GM23338 (cell line): ENCODE data around the gene CFAP44. TPM values are rescaled to one million over a fixed set of nuclear protein-coding genes. Genes with fewer than 3 reads are reported as not detected.

Experiments used
- ATAC-seq: fragments of 200-7000 bp; cut with Tn5 transposase; 3 replicates; pipeline ENCODE4 v1.9.1; 2020
- DNase-seq: peaks from one replicate; pipeline ENCODE4 v3.0.0-alpha.2; 2015; ENCODE audit warnings: low spot score
- H2AFZ ChIP-seq: fragments of 200-600 bp; sonication (generic); 2 replicates; pipeline ENCODE4 v1.8.0; 2016; ENCODE audit warnings: antibody characterized with exemption, mild to moderate bottlenecking, moderate library complexity
- H3F3A ChIP-seq: fragments of 200-600 bp; sonication (generic); replicated peaks from 2 replicates; pipeline ENCODE4 v1.8.0; 2017; ENCODE audit warnings: antibody characterized with exemption, mixed run types, low read depth
- H3K27ac ChIP-seq: fragments of 200-600 bp; sonication (generic); 2 replicates; pipeline ENCODE4 v1.6.1; 2016; ENCODE audit warnings: low read depth
- H3K27me3 ChIP-seq: fragments of 200-600 bp; sonication (generic); 2 replicates; pipeline ENCODE4 v1.8.0; 2016; ENCODE audit warnings: mild to moderate bottlenecking, mixed run types, moderate library complexity; ENCODE audit not compliant: insufficient read depth
- H3K36me3 ChIP-seq: fragments of 200-600 bp; sonication (generic); 2 replicates; pipeline ENCODE4 v1.8.0; 2016; ENCODE audit warnings: mild to moderate bottlenecking; ENCODE audit not compliant: insufficient read depth
- H3K4me1 ChIP-seq: fragments of 200-600 bp; sonication (generic); 2 replicates; pipeline ENCODE4 v1.8.0; 2016; ENCODE audit warnings: mild to moderate bottlenecking, moderate library complexity; ENCODE audit not compliant: insufficient read depth
- H3K4me2 ChIP-seq: fragments of 200-600 bp; sonication (generic); 2 replicates; pipeline ENCODE4 v1.7.1; 2017; ENCODE audit warnings: mixed run types
- H3K4me3 ChIP-seq: fragments of 200-600 bp; sonication (generic); 2 replicates; pipeline ENCODE4 v1.6.1; 2016; ENCODE audit warnings: mixed run types
- H3K79me2 ChIP-seq: fragments of 200-600 bp; sonication (generic); replicated peaks from 2 replicates; pipeline ENCODE4 v1.8.0; 2017; ENCODE audit warnings: mild to moderate bottlenecking; ENCODE audit not compliant: insufficient read depth
- H3K9me2 ChIP-seq: fragments of 200-600 bp; sonication (generic); 2 replicates; pipeline ENCODE4 v1.8.0; 2017; ENCODE audit not compliant: insufficient read depth
- H4K20me1 ChIP-seq: fragments of 200-600 bp; sonication (generic); replicated peaks from 2 replicates; pipeline ENCODE4 v1.8.0; 2017; ENCODE audit warnings: mild to moderate bottlenecking; ENCODE audit not compliant: insufficient read depth
- H3K27ac Mint-ChIP-seq: 2 replicates; pipeline ENCODE4 v1.8.0; 2020; ENCODE audit warnings: inconsistent platforms, mild to moderate bottlenecking, moderate library complexity, mixed read lengths
- H3K27me3 Mint-ChIP-seq: 3 replicates; pipeline ENCODE4 v1.8.0; 2022; ENCODE audit warnings: low read depth, mild to moderate bottlenecking, moderate library complexity, mixed read lengths, inconsistent platforms; ENCODE audit not compliant: insufficient read depth, poor library complexity
- H3K36me3 Mint-ChIP-seq: 3 replicates; pipeline ENCODE4 v1.8.0; 2021; ENCODE audit warnings: low read depth, mild to moderate bottlenecking, inconsistent platforms, moderate library complexity, mixed read lengths
- H3K4me1 Mint-ChIP-seq: 3 replicates; pipeline ENCODE4 v1.8.0; 2020; ENCODE audit warnings: mild to moderate bottlenecking, inconsistent platforms, mixed read lengths
- H3K4me3 Mint-ChIP-seq: 3 replicates; pipeline ENCODE4 v1.8.0; 2021; ENCODE audit warnings: moderate library complexity, mild to moderate bottlenecking, inconsistent platforms, mixed read lengths
- H3K9me3 Mint-ChIP-seq: 3 replicates; pipeline ENCODE4 v1.8.0; 2020; ENCODE audit warnings: moderate library complexity, mild to moderate bottlenecking, inconsistent platforms, mixed read lengths
- CREB1 ChIP-seq: fragments of 250-450 bp; sonication (Bioruptor Pico); IDR thresholded peaks from 2 replicates; pipeline ENCODE4 v1.5.0; 2020; ENCODE audit warnings: low read depth, mild to moderate bottlenecking, moderate library complexity
- CTCF ChIP-seq, 2 experiments: fragments of 200-600 bp in 1 of 2; sonication (generic) in 1 of 2; conservative IDR thresholded peaks; 2 replicates each; pipeline versions ENCODE4 v1.5.1 to v1.6.1; 2016 to 2017; ENCODE audit warnings: antibody characterized with exemption in 2 of 2, low read depth in 2 of 2, mild to moderate bottlenecking in 2 of 2, moderate library complexity in 1 of 2
- EZH2phosphoT487 ChIP-seq: fragments of 200-600 bp; sonication (generic); IDR thresholded peaks from one replicate; pipeline ENCODE4 v1.8.1; 2018; ENCODE audit warnings: antibody characterized with exemption; ENCODE audit not compliant: unreplicated experiment
- NANOG ChIP-seq: IDR thresholded peaks from 2 replicates; pipeline ENCODE4 v1.6.1; 2016; ENCODE audit warnings: antibody characterized with exemption, borderline replicate concordance
- REST ChIP-seq: IDR thresholded peaks from one replicate; pipeline ENCODE4 v1.6.1; 2018; ENCODE audit warnings: antibody characterized with exemption; ENCODE audit not compliant: unreplicated experiment
- polyA plus RNA-seq: library from polyadenylated mRNA; unstranded; fragments of >200 nt; fragmentation: Nextera tagmentation; extraction: Ambion mirVana; gene quantifications from 2 replicates; pipeline ENCODE4 v1.2.1, GENCODE V29; 2016
- total RNA-seq: library from RNA; depleted of rRNA; stranded (reverse); fragments of >200 nt; shearing (Covaris generic); gene quantifications from 2 replicates; pipeline ENCODE4 v1.2.3, GENCODE V29; 2014
- TF ChIP-seq, protein P1 (sequence below): fragments of 250-450 bp; sonication (Bioruptor Pico); IDR thresholded peaks from 2 replicates; pipeline ENCODE4 v1.5.0; 2020; ENCODE audit warnings: mild to moderate bottlenecking, moderate library complexity

The CFAP44 gene
- total and polyA plus RNA-seq, 2 experiments from 2014 or later: 0.39 to 0.73 TPM

DNA sequence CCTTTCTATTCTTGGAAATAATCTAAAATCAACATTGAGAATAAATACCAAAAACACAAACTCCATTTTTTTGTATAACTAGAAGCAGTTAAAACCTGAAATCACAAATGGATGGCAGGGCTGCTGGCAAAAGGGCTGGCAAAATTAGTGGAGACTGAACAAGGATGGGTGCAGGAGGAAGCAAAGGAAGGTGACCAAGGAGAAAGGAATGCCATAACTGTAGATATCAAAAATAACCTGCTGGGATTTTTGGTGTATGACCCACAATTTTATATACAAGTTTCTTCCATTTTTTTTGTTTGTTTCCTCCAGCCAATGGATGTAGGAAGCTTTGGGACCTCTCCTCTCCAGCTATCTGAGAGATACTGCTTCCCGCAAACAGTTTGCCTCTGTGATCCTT lies 12.7 kb downstream of the CFAP44 start (continued):
- TF ChIP-seq CTCF (conservative IDR thresholded peaks at IDR 0.05; ENCODE audit: low read depth in 2 of 2): no peak
- TF ChIP-seq NANOG: no peak
- no peak for TF ChIP-seq REST

DNA sequence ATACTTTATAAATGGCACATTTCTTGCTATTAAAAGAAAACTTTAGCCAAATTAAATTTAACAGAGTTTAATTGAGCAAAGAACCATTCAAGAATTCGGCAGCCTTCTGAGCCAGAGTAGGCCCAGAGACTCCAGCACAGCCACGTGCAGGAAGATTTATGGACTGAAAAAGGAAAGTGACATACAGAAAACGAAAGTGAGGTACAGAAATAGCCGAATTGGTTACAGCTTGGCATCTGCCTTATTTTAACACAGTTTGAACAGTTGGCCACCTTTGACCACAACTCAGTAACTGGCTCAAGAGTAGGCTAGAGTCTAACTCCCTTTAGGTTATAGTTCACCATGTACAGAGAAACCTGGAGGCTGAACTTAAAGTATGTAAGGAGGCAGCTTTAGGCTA lies 17.6 kb downstream of the CFAP44 start:
- H3K4me3 ChIP-seq: no peak overlapping the region
- Mint-ChIP-seq H3K4me3 (no peak overlapping the region), H3K27me3 (no peaks in the 10 kb centered on the region), H3K9me3 (no peaks in the 10 kb centered on the region), H3K36me3 (peaks cover 7% of the 10 kb centered on the region; the same call in 2 of the 3 replicates), H3K27ac (no peak overlapping the region), H3K4me1 (no peaks in the 10 kb centered on the region)
- H3F3A ChIP-seq: no peaks in the 10 kb centered on the region
- no peaks in the 10 kb centered on the region for H3K4me1 ChIP-seq
- no peaks in the 10 kb centered on the region for H3K79me2 ChIP-seq
- DNase-seq (no peak), ATAC-seq (no peak)
- no peak overlapping the region for H3K27ac ChIP-seq
- no peak overlapping the region for H2AFZ ChIP-seq
- H3K27me3 ChIP-seq: no peaks in the 10 kb centered on the region
- no peaks in the 10 kb centered on the region for H4K20me1 ChIP-seq
- H3K9me2 ChIP-seq: no peaks in the 10 kb centered on the region
- no peaks in the 10 kb centered on the region for H3K36me3 ChIP-seq
- H3K4me2 ChIP-seq: no peak overlapping the region
- TF ChIP-seq NANOG (no peak), CTCF (conservative IDR thresholded peaks at IDR 0.05; ENCODE audit: low read depth in 2 of 2) (no peak), EZH2phosphoT487 (no peak), REST (no peak), CREB1 (CRISPR knock-in tag) (no peak)
- TF ChIP-seq, protein P1, sequence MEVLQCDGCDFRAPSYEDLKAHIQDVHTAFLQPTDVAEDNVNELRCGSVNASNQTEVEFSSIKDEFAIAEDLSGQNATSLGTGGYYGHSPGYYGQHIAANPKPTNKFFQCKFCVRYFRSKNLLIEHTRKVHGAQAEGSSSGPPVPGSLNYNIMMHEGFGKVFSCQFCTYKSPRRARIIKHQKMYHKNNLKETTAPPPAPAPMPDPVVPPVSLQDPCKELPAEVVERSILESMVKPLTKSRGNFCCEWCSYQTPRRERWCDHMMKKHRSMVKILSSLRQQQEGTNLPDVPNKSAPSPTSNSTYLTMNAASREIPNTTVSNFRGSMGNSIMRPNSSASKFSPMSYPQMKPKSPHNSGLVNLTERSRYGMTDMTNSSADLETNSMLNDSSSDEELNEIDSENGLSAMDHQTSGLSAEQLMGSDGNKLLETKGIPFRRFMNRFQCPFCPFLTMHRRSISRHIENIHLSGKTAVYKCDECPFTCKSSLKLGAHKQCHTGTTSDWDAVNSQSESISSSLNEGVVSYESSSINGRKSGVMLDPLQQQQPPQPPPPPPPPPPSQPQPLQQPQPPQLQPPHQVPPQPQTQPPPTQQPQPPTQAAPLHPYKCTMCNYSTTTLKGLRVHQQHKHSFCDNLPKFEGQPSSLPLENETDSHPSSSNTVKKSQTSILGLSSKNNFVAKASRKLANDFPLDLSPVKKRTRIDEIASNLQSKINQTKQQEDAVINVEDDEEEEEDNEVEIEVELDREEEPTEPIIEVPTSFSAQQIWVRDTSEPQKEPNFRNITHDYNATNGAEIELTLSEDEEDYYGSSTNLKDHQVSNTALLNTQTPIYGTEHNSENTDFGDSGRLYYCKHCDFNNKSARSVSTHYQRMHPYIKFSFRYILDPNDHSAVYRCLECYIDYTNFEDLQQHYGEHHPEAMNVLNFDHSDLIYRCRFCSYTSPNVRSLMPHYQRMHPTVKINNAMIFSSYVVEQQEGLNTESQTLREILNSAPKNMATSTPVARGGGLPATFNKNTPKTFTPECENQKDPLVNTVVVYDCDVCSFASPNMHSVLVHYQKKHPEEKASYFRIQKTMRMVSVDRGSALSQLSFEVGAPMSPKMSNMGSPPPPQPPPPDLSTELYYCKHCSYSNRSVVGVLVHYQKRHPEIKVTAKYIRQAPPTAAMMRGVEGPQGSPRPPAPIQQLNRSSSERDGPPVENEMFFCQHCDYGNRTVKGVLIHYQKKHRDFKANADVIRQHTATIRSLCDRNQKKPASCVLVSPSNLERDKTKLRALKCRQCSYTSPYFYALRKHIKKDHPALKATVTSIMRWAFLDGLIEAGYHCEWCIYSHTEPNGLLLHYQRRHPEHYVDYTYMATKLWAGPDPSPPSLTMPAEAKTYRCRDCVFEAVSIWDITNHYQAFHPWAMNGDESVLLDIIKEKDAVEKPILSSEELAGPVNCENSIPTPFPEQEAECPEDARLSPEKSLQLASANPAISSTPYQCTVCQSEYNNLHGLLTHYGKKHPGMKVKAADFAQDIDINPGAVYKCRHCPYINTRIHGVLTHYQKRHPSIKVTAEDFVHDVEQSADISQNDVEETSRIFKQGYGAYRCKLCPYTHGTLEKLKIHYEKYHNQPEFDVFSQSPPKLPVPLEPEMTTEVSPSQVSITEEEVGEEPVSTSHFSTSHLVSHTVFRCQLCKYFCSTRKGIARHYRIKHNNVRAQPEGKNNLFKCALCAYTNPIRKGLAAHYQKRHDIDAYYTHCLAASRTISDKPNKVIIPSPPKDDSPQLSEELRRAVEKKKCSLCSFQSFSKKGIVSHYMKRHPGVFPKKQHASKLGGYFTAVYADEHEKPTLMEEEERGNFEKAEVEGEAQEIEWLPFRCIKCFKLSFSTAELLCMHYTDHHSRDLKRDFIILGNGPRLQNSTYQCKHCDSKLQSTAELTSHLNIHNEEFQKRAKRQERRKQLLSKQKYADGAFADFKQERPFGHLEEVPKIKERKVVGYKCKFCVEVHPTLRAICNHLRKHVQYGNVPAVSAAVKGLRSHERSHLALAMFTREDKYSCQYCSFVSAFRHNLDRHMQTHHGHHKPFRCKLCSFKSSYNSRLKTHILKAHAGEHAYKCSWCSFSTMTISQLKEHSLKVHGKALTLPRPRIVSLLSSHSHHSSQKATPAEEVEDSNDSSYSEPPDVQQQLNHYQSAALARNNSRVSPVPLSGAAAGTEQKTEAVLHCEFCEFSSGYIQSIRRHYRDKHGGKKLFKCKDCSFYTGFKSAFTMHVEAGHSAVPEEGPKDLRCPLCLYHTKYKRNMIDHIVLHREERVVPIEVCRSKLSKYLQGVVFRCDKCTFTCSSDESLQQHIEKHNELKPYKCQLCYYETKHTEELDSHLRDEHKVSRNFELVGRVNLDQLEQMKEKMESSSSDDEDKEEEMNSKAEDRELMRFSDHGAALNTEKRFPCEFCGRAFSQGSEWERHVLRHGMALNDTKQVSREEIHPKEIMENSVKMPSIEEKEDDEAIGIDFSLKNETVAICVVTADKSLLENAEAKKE (CRISPR knock-in tag): no peak
